NCI-H774 (cell line): ENCODE measurements around the gene GCNT4.
"Not testable (repeated sequence)": the region's sequence is repeated elsewhere in the genome, so short reads cannot be mapped to it uniquely, and the experiment has no call there.

Source experiments
- DNase-seq: peaks from one replicate; lab custom pipeline; 2025; lab: John Stamatoyannopoulos, UW

The GCNT4 gene, protein sequence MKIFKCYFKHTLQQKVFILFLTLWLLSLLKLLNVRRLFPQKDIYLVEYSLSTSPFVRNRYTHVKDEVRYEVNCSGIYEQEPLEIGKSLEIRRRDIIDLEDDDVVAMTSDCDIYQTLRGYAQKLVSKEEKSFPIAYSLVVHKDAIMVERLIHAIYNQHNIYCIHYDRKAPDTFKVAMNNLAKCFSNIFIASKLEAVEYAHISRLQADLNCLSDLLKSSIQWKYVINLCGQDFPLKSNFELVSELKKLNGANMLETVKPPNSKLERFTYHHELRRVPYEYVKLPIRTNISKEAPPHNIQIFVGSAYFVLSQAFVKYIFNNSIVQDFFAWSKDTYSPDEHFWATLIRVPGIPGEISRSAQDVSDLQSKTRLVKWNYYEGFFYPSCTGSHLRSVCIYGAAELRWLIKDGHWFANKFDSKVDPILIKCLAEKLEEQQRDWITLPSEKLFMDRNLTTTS

DNA sequence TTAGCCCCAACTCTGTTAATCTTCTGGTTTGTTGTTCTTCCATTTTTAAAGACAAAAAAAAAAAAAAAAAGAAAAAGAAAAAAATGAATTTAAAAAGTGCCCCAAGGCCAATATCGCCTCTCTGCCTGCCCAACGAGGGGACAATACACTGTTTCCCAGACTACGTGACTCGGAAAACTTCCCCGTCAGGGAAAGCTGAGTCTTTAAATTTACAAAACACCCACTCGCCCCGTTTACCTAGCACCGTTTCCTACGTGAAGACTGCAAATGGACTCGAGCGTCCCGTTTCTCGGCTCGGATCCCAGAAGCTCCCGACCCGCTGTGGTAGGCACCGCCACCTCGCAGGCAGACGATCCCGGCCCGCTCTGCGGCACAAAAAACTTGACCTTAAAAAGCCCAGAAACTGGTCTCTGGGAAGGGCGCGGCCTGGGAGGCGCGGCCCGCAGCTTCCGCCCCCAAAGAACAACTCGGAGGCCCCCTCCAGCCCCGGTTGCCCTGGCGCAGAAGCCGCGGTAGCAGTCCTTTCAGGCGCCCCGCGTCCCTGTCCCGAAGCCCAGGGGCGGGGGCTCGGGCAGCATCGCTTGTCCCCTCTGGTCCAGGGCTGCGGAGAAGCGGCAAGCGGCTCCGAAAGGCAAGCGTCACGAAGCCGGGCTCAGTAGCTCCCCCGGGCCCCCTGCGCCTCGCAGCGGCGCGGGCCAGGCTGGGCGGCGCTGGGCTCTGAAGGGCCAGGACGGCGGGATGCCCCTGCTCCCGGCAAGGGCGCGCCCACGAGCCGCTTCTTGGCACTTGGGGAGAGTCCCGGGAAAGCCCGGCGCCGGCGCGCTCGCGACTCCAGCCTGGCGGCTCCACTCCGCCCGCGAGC is at the start of gene GCNT4:
GCNT4 (minus strand) TSS at position 367 of the 862 bp plus-strand sequence. CDS start 22,521 bp downstream, outside the sequence.
- no peak for DNase-seq

- DNase-seq, result not testable (repeated sequence)
Observed at GRCh38 chr5:75095956-75096355, 43.6 kb upstream of the GCNT4 start.

DNA sequence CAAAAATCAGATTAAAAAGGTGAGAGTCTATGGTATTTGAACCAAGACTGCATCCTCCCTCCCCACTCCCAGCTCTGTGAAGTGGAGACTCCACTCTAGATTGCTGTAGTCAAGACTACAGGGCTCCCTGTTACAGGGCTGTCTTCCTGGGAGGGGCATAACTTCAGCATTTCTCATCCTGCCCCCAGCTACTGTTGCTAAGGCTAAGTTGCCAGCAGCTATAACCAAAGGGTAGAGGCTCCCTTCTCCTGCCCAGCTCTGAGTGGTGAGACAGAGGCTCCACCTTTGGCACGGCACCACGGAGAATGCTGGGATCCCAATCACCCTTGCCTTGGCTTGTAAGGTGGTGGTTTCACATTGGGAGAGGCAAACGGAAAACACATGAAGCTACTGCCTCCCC is 39.2 kb upstream of the GCNT4 start:
- no peak for DNase-seq

- DNase-seq, result no peak
Observed at GRCh38 chr5:75089662-75090061, 37.3 kb upstream of the GCNT4 start.

GRCh38 chr5:75089137-75089536 is 36.8 kb upstream of the GCNT4 start:
- no peak for DNase-seq

DNA sequence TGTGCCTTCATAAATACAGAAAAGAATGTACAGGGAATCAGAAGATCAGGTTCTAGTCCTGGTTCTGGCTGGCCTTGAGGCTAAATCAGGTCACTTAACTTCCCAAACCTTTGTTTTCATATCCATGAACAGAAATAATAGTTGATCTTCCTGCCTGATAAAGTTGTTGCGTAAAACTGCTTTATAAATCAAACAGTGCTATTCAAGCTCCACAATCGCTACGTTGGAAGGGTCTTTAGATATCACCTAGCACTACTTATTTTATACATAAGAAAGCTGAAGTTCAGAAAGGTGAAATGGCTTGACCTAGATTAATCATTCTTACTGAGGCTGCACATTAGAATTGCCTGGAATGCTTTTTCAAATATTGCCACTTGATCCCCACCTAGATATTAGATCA is 36.3 kb upstream of the GCNT4 start:
- DNase-seq, result no peak

- DNase-seq, result no peak
Observed at GRCh38 chr5:75081510-75081909, 29.2 kb upstream of the GCNT4 start.

GRCh38 chr5:75079346-75079745 is 27.0 kb upstream of the GCNT4 start:
- DNase-seq, result not testable (repeated sequence)

DNA sequence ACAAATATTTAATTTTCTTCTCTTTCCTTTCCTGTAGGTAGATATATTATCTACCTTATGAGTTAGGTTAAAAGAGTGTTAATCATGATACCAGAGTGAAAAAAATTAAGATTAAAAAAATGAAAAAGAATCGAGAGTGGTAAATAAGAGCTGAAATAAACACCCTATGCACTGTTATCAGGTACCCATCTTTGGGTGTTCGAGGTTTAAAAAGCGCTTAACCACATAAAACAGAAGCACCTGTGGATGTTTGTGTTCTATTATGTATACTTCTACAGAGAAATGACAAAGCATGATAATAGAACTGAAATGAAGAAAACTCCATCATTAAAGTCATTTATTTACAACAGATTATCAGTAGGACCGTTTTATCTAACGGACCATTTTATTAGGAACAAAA is 25.7 kb upstream of the GCNT4 start:
- no peak for DNase-seq

GRCh38 chr5:75072061-75072460 is 19.7 kb upstream of the GCNT4 start:
- DNase-seq, result no peak

DNA sequence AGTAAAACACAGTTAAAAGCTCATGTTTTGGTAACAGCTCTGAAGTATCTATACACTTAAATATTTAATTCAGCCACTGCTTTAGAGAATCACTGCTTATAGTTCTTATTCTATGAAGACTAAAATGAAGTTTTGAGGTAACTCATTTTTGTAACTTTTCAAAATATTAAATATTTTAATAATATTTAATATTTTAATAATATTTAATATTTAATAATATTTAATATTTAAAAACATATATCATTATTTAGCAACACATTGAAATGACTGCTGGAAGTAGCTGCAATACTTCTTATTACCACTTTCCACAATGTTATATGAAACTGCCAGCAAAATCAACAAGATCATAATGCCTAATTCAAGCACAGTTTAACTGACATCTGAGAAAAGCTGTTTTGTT is 18.7 kb upstream of the GCNT4 start:
- DNase-seq, result no peak

GRCh38 chr5:75067434-75067833 is 15.1 kb upstream of the GCNT4 start:
- DNase-seq, result no peak

- no peak for DNase-seq
Observed at GRCh38 chr5:75062925-75063531, 10.7 kb upstream of the GCNT4 start.

DNA sequence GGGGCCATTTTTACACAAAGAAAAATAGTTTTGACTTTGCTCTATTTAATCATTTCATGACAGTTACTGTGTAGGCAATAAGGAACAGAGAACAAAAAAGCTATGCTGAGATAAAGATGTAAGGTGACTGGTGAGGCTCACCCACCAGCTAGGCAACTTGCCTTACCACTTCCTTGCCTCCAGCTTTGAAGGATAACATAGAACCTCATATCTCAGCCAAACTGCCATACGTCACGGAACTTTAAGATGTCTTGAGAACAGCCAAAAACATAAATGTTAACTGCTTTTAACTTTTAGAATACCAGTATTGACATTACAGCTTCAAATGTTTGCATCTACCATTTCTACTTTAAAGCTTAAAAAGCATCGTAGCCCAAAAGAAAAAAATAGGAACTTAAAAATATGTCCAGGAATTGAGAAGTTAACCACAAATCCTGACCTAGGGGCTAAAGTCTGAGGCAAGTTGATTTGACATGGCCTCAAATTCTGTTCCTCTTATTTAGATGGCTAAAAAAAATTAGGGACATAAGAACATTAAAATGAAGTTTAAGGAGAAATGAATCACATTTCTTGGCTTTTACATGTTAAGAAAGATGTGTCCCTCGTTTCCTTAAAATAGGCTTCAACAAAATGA is 7.7 kb upstream of the GCNT4 start:
- DNase-seq, result no peak

- no peak for DNase-seq
Observed at GRCh38 chr5:75058986-75059535, 6.7 kb upstream of the GCNT4 start.

DNA sequence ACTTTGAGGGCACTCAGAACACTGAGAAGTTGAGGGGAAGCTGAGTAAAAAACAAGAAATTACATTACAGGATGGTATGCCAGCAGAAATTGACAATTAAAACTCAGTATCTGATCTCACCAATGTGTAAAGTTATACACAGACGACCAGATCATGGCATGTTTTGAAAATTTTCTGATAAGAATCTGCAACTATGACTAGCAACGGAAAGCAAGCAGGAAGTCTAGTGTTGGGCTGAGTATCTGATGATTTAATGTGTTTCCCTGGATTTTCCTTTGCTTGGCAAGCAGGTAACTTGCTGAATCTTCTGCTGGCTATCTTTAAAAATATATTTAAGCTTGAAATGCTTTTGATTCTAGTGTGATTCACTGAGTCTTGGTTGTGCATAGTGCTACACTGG is 5.2 kb upstream of the GCNT4 start:
- DNase-seq, result no peak

DNA sequence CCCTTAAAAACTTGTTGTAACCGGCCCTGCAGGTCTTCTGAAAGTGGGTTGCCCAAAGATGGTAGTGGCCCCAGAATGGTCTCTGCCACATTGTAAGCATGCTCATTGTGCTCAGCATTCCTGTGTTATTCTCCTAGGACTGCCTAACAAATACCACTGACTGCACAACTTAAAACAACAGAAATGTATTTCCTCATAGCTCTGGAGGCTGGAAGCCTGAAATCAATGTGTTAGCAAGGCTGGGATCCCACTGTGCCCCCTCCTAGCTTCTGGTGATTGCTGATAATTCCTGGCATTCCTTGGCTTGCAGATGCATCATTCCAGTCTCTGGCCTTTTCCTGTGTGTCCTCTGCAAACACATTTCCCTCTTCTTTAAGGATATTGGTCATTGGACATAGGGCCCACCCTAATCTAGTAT is 3.4 kb upstream of the GCNT4 start:
- no peak for DNase-seq

GRCh38 chr5:75054134-75054930 is 2.0 kb upstream of the GCNT4 start:
- no peak for DNase-seq

- no peak for DNase-seq
Observed at GRCh38 chr5:75053304-75054133, 1.2 kb upstream of the GCNT4 start.

- DNase-seq, result no peak
Observed at GRCh38 chr5:75053054-75053303, 621 bp upstream of the GCNT4 start.
